ENCODE measurements around the gene KLK12. TPM values are rescaled to one million over a fixed set of nuclear protein-coding genes. Genes with fewer than 3 reads are reported as not detected.

The KLK12 gene
- total RNA-seq, 4 donors from 2014 or later: not detected

DNA sequence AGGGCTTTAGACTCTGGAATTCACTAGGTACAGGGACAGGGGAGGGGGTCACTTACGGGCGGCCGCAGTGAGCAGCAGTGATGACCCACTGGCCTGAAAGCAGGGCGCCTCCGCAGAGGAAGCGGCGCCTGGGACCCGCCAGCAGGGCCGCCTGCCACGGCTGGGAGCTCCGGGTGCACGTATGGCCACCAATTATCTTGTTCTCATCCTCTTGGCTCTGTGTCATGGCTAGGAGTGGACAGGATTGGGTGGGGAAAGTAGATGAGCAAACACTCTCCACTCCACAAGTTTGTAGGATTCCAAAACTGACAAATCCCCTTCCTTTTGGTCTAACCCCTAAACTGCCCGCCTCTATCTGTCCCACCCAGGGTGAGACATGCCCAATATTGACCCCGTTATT lies 46.7 kb upstream of the KLK12 start:
- intact Hi-C loops (cut with DNase I; ENCODE audit: low total_unique reads) (no loop called here), in situ Hi-C loops (cut with MboI; ENCODE audit: low sequenced_read_pairs in 4 of 4) (no loop called here)
- Histone ChIP-seq H3K27ac (no peak overlapping the region), H3K27me3 (no peaks in the 10 kb centered on the region), H3K4me3 (no peak overlapping the region), H3K4me1 (no peaks in the 10 kb centered on the region), H3K9me3 (no peaks in the 10 kb centered on the region), H3K36me3 (no peaks in the 10 kb centered on the region)
- TF ChIP-seq POLR2A (IDR thresholded peaks at IDR 0.05): no peak
- TF ChIP-seq, protein P1, sequence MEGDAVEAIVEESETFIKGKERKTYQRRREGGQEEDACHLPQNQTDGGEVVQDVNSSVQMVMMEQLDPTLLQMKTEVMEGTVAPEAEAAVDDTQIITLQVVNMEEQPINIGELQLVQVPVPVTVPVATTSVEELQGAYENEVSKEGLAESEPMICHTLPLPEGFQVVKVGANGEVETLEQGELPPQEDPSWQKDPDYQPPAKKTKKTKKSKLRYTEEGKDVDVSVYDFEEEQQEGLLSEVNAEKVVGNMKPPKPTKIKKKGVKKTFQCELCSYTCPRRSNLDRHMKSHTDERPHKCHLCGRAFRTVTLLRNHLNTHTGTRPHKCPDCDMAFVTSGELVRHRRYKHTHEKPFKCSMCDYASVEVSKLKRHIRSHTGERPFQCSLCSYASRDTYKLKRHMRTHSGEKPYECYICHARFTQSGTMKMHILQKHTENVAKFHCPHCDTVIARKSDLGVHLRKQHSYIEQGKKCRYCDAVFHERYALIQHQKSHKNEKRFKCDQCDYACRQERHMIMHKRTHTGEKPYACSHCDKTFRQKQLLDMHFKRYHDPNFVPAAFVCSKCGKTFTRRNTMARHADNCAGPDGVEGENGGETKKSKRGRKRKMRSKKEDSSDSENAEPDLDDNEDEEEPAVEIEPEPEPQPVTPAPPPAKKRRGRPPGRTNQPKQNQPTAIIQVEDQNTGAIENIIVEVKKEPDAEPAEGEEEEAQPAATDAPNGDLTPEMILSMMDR (IDR thresholded peaks at IDR 0.05 in 4 of 5, conservative IDR thresholded peaks at IDR 0.05 in 1 of 5): no peak
- DNase-seq: no peak
- no peak for ATAC-seq

DNA sequence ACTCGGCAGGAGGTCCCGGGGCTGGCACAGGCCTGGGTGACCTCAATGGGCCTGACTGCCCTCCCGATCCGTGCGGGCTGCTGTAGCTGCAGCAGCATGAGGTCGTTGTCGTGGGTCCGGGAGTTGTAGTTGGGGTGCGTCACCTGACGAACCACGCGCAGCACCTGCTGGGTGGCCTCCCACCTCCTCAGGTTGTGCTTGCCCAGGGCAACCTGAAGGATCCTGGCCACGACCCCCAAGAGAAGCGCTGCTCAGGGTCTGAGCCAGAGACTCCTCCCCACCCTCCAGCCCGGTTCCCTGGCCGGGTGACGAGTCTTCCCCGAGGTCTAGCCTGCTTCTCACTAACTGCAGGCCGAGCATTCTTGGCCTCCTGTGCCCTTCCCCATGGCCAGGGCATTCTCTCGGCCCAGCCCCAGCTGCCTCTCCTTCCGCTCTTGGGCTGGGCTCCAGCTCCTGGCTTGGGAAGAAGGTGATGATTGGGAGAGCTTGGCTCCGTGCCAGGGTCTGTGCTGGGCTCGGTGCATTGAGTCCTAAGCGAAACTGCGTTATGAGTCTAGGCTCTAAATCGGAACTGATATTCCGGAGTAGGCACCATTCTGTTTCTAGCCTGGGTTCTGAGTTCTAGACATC lies 44.8 kb upstream of the KLK12 start:
- H3K27ac ChIP-seq: no peak overlapping the region
- no peaks in the 10 kb centered on the region for H3K4me1 ChIP-seq
- TF ChIP-seq, protein P1 (IDR thresholded peaks at IDR 0.05 in 4 of 5, conservative IDR thresholded peaks at IDR 0.05 in 1 of 5): no peak
- TF ChIP-seq POLR2A (IDR thresholded peaks at IDR 0.05): no peak
- no peaks in the 10 kb centered on the region for H3K9me3 ChIP-seq
- intact Hi-C loops (cut with DNase I; ENCODE audit: low total_unique reads) (no loop called here), in situ Hi-C loops (cut with MboI; ENCODE audit: low sequenced_read_pairs in 4 of 4) (no loop called here)
- no peak overlapping the region for H3K4me3 ChIP-seq
- H3K27me3 ChIP-seq: no peaks in the 10 kb centered on the region
- ATAC-seq (no peak), DNase-seq (no peak)
- H3K36me3 ChIP-seq: no peaks in the 10 kb centered on the region

DNA sequence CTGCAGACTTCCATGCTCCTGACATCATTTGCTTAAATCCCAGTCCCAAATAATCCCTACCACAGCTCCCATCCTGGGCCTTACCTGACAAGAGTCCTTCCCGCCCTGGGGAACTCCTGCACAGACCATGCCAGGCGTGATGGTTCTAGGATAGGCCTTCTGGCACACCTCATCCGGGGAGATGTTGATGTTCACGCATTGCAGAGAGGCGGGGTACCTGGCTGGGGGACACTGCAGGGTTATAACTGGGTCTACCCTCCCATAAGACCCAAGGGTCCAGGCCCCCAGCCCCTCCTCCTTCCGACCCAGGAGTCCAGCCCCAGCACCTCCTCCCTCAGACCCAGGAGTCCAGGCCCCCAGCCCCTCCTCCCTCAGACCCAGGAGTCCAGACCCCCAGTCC lies 43.9 kb upstream of the KLK12 start:
- H3K4me3 ChIP-seq: no peak overlapping the region
- intact Hi-C loops (cut with DNase I; ENCODE audit: low total_unique reads): no loop called here
- H3K4me1 ChIP-seq: no peaks in the 10 kb centered on the region
- no peaks in the 10 kb centered on the region for H3K9me3 ChIP-seq
- no peaks in the 10 kb centered on the region for H3K36me3 ChIP-seq
- no peaks in the 10 kb centered on the region for H3K27me3 ChIP-seq
- ATAC-seq (no peak), DNase-seq (no peak)
- in situ Hi-C loops (cut with MboI; ENCODE audit: low sequenced_read_pairs in 4 of 4): no loop called here
- no peak for TF ChIP-seq POLR2A (IDR thresholded peaks at IDR 0.05)
- TF ChIP-seq, protein P1 (IDR thresholded peaks at IDR 0.05 in 4 of 5, conservative IDR thresholded peaks at IDR 0.05 in 1 of 5): no peak
- no peak overlapping the region for H3K27ac ChIP-seq

DNA sequence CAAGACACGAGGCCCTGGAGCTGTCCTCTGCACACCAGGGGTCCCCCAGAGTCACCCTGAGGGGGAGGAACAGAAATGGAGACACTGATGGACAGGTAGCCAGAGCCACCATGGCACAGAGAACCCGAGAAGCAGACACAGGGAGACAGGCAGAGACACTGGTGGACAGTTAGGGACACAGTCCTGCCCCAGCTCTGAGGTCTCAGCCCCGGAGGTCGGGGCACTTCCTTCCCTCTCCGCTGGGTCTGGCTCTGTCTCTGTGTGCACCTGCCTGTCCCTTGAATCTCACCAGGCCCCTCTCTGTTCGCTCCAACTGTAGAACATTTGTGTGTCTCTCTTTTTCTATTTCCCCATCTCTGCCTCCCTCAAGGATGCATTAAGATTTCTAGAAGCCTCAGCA lies 43.3 kb upstream of the KLK12 start:
- in situ Hi-C loops (cut with MboI; ENCODE audit: low sequenced_read_pairs in 4 of 4): no loop called here
- Histone ChIP-seq H3K27ac (no peak overlapping the region), H3K36me3 (no peaks in the 10 kb centered on the region), H3K27me3 (peaks cover 0 to under 1% (median 0%) of the 10 kb centered on the region in 3 donors), H3K4me1 (no peaks in the 10 kb centered on the region), H3K9me3 (no peaks in the 10 kb centered on the region), H3K4me3 (no peak overlapping the region)
- ATAC-seq (no peak), DNase-seq (no peak)
- TF ChIP-seq POLR2A (IDR thresholded peaks at IDR 0.05): no peak
- TF ChIP-seq, protein P1 (IDR thresholded peaks at IDR 0.05 in 4 of 5, conservative IDR thresholded peaks at IDR 0.05 in 1 of 5): no peak
- intact Hi-C loops (cut with DNase I; ENCODE audit: low total_unique reads): no loop called here

All from gastrocnemius medialis (tissue), 4 donors.